GM23248 (cell line): ENCODE data around the gene RNASEH2B.

Experiments used
- EZH2 ChIP-seq: fragments of 200-600 bp; sonication (generic); IDR thresholded peaks from 2 replicates; pipeline ENCODE4 v1.6.1; 2018; ENCODE audit warnings: antibody characterized with exemption, mild to moderate bottlenecking; ENCODE audit not compliant: insufficient read depth, poor library complexity, severe bottlenecking
- EZH2phosphoT487 ChIP-seq: fragments of 200-600 bp; sonication (generic); IDR thresholded peaks from 2 replicates; pipeline ENCODE4 v1.6.1; 2018; ENCODE audit warnings: antibody characterized with exemption, moderate library complexity, mild to moderate bottlenecking, low read depth; ENCODE audit not compliant: insufficient read depth

DNA sequence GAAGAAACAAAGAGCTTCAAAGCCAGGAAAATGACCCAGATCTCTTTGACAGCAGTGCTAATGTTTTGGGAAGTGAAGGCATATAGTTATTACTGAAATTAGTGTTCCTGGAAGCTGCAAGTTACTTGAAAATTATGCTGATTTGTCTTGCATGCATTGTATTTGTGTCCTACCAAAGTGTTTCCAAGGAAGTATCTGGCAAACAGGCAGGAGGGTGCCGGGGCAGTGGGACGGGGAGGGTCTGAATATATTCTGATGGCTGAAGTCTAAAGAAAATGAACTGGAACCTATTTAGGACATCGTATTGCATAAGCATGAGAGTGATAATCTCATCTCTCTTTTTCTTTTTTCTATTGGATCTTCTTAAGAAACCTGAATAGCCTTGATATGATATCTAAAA lies 9.0 kb downstream of the RNASEH2B start:
- TF ChIP-seq EZH2, result no peak
- TF ChIP-seq EZH2phosphoT487, result no peak
